SU-DHL-6 (cell line): ENCODE data around the gene HUS1B.

Experiments used
- H2AFZ ChIP-seq: fragments of 200-600 bp; sonication (generic); 2 replicates; pipeline ENCODE4 v1.6.1; 2014; ENCODE audit warnings: low read depth, mild to moderate bottlenecking, moderate library complexity, mixed read lengths, antibody characterized with exemption, low read length; ENCODE audit not compliant: severe bottlenecking
- H3F3A ChIP-seq: fragments of 200-600 bp; shearing (Covaris generic); 2 replicates; pipeline ENCODE4 v1.6.0; 2016; ENCODE audit warnings: antibody characterized with exemption, mild to moderate bottlenecking; ENCODE audit not compliant: insufficient read depth
- H3K27ac ChIP-seq: fragments of 200-600 bp; sonication (generic); 2 replicates; pipeline ENCODE4 v1.5.1; 2016; ENCODE audit warnings: low read depth, mild to moderate bottlenecking, low read length, moderate library complexity, mixed read lengths
- H3K27me3 ChIP-seq: fragments of 200-600 bp; sonication (generic), shearing (Covaris generic); 2 replicates; pipeline ENCODE4 v1.6.0; 2014; ENCODE audit warnings: mild to moderate bottlenecking, low read length
- H3K36me3 ChIP-seq: fragments of 200-600 bp; sonication (generic); 2 replicates; pipeline ENCODE4 v1.6.1; 2014; ENCODE audit warnings: mild to moderate bottlenecking, low read length, mixed read lengths
- H3K4me2 ChIP-seq: fragments of 300-600, 200-600 bp; shearing (Covaris generic), sonication (generic); 2 replicates; pipeline ENCODE4 v1.6.0; 2014; ENCODE audit warnings: low read length, low read depth, mild to moderate bottlenecking; ENCODE audit not compliant: poor library complexity, severe bottlenecking
- H3K4me3 ChIP-seq: fragments of 200-600 bp; sonication (generic); 2 replicates; pipeline ENCODE4 v1.5.1; 2014; ENCODE audit warnings: antibody characterized with exemption, low read length, mild to moderate bottlenecking, mixed read lengths; ENCODE audit not compliant: insufficient read depth, poor library complexity, severe bottlenecking
- H3K79me2 ChIP-seq: fragments of 200-600 bp; sonication (generic); 2 replicates; pipeline ENCODE4 v1.6.1; 2014; ENCODE audit warnings: mild to moderate bottlenecking, low read length, moderate library complexity; ENCODE audit not compliant: insufficient read depth
- H3K9ac ChIP-seq: fragments of 200-600 bp; sonication (generic); 2 replicates; pipeline ENCODE4 v1.7.0; 2014; ENCODE audit warnings: mild to moderate bottlenecking, low read length
- H3K9me2 ChIP-seq: fragments of 200-600 bp; sonication (generic); replicated peaks from 2 replicates; pipeline ENCODE4 v1.6.1; 2014; ENCODE audit warnings: low read length; ENCODE audit not compliant: insufficient read depth
- H3K9me3 ChIP-seq: fragments of 200-600 bp; sonication (generic); 2 replicates; pipeline ENCODE4 v1.6.1; 2014; ENCODE audit warnings: low read length, mixed read lengths; ENCODE audit not compliant: insufficient read depth
- H4K20me1 ChIP-seq: fragments of 200-600 bp; sonication (generic); 2 replicates; pipeline ENCODE4 v1.6.1; 2014; ENCODE audit warnings: low read depth, mild to moderate bottlenecking, antibody characterized with exemption, low read length, moderate library complexity, mixed read lengths
- EZH2phosphoT487 ChIP-seq: fragments of 200-600 bp; sonication (generic), shearing (Covaris generic); conservative IDR thresholded peaks from 2 replicates; pipeline ENCODE4 v1.6.1; 2018; ENCODE audit warnings: mild to moderate bottlenecking, antibody characterized with exemption, low read length, moderate library complexity, mixed read lengths
- TF ChIP-seq, protein P1 (sequence below): fragments of 200-600 bp; sonication (generic); IDR thresholded peaks from one replicate; pipeline ENCODE4 v1.5.1; 2017; ENCODE audit warnings: antibody characterized with exemption, mild to moderate bottlenecking, low read length, moderate library complexity; ENCODE audit not compliant: insufficient read depth, poor library complexity, severe bottlenecking

HUS1B gene

DNA sequence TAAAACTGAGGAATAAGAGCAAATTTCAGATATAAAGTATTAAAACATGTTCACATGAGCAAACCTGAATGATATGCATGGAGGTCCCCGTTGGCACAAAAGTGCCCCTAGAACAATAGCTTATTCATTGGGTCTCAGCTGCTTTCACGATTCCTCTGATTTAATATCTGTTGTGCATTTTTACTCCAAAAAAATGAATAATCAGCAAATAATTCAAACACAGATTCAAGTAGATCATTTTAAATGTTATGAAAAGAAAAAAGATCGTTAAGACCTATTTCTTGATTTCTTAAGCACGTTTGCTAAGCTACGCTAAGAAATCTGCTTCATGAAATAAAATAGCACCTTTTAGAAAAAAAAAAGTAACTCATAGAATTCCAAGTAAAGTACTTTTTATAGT lies 21.7 kb downstream of the HUS1B start:
- no peaks in the 10 kb centered on the region for H3K79me2 ChIP-seq

DNA sequence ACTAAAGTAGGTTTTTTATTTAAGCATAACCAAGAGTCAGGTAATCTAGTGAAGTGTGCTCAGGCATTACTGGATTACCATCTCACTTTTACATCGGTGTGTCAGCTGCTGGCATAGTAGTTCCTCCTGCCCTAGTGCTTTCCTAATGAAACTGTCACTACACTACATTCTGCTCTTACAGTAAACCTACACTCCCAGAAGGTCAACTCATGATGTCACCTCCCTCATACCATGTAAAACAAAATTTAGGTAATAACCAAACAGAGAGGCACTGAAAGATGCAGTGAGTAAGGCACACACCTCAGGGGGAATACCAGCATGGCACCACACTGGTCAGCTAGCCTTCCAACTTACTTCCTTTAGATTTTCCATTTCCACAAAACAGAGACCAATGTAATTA lies 23.3 kb downstream of the HUS1B start:
- no peaks in the 10 kb centered on the region for H3K27me3 ChIP-seq
- TF ChIP-seq, protein P1, sequence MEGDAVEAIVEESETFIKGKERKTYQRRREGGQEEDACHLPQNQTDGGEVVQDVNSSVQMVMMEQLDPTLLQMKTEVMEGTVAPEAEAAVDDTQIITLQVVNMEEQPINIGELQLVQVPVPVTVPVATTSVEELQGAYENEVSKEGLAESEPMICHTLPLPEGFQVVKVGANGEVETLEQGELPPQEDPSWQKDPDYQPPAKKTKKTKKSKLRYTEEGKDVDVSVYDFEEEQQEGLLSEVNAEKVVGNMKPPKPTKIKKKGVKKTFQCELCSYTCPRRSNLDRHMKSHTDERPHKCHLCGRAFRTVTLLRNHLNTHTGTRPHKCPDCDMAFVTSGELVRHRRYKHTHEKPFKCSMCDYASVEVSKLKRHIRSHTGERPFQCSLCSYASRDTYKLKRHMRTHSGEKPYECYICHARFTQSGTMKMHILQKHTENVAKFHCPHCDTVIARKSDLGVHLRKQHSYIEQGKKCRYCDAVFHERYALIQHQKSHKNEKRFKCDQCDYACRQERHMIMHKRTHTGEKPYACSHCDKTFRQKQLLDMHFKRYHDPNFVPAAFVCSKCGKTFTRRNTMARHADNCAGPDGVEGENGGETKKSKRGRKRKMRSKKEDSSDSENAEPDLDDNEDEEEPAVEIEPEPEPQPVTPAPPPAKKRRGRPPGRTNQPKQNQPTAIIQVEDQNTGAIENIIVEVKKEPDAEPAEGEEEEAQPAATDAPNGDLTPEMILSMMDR: no peak
- TF ChIP-seq EZH2phosphoT487: no peak
- H3K79me2 ChIP-seq: no peaks in the 10 kb centered on the region

More for the DNA sequence above, 21.7 kb downstream of the HUS1B start:
- H4K20me1 ChIP-seq: no peaks in the 10 kb centered on the region
- H3K4me2 ChIP-seq: no peak overlapping the region
- H3K4me3 ChIP-seq: no peak overlapping the region
- H3K9ac ChIP-seq: no peak overlapping the region
- no peak overlapping the region for H2AFZ ChIP-seq
- H3K9me3 ChIP-seq: no peaks in the 10 kb centered on the region
- H3F3A ChIP-seq: no peaks in the 10 kb centered on the region
- no peaks in the 10 kb centered on the region for H3K27me3 ChIP-seq
- TF ChIP-seq, protein P1: no peak
- no peak for TF ChIP-seq EZH2phosphoT487
- peaks cover 4% of the 10 kb centered on the region; the same call in 1 of the 2 replicates for H3K36me3 ChIP-seq
- H3K9me2 ChIP-seq: no peaks in the 10 kb centered on the region
- H3K27ac ChIP-seq: no peak overlapping the region

DNA sequence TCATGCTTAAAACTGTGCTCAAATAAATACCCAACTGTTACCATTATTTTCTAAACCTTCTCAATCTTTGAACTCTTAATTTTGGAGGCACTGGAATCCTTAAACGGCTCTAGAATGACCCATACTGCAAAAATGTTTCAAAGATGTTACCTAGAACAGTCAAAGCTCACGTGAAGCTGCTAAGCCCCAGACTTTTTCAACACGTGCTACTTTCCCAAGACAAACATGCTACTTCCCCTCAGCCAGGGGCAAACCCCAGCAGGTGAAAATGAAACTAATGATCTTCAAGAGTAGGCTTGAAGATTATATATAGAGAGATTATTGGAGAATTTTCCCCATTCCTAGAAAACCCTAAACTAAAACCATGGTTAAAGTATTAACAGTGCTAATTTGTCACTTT lies 28.1 kb downstream of the HUS1B start:
- TF ChIP-seq, protein P1: no peak
- TF ChIP-seq EZH2phosphoT487: no peak
- no peak overlapping the region for H2AFZ ChIP-seq
- H3K27ac ChIP-seq: no peak overlapping the region
- no peaks in the 10 kb centered on the region for H3K79me2 ChIP-seq
- H4K20me1 ChIP-seq: no peaks in the 10 kb centered on the region
- H3F3A ChIP-seq: no peaks in the 10 kb centered on the region
- no peaks in the 10 kb centered on the region for H3K27me3 ChIP-seq
- H3K36me3 ChIP-seq: peaks cover 3% of the 10 kb centered on the region; the same call in 1 of the 2 replicates
- H3K4me2 ChIP-seq: no peak overlapping the region
- H3K4me3 ChIP-seq: no peak overlapping the region
- no peaks in the 10 kb centered on the region for H3K9me3 ChIP-seq
- no peaks in the 10 kb centered on the region for H3K9me2 ChIP-seq
- H3K9ac ChIP-seq: no peak overlapping the region

More for the DNA sequence above, 23.3 kb downstream of the HUS1B start:
- H3K4me3 ChIP-seq: no peak overlapping the region
- no peaks in the 10 kb centered on the region for H3F3A ChIP-seq
- peaks cover 6% of the 10 kb centered on the region; the same call in 1 of the 2 replicates for H3K36me3 ChIP-seq
- H3K27ac ChIP-seq: no peak overlapping the region
- no peaks in the 10 kb centered on the region for H3K9me3 ChIP-seq
- no peak overlapping the region for H3K4me2 ChIP-seq
- H3K9ac ChIP-seq: no peak overlapping the region
- H4K20me1 ChIP-seq: no peaks in the 10 kb centered on the region
- no peak overlapping the region for H2AFZ ChIP-seq
- H3K9me2 ChIP-seq: no peaks in the 10 kb centered on the region
